Stimulated activated CD8-positive, alpha-beta memory T cell treated with anti-CD3 and anti-CD28 coated beads, Interleukin-7, amount 100 ng/mL, for 48 hours (primary cell): ENCODE data around the gene PPP2R5B.
"Not testable (repeated sequence)": the region's sequence is repeated elsewhere in the genome, so short reads cannot be mapped to it uniquely, and the experiment has no call there.

Experiments used
- DNase-seq, 2 donors: peaks; one replicate each; pipeline ENCODE4 v3.0.0-alpha.2; 2020; ENCODE audit warnings: low read depth in 1 of 2; ENCODE audit errors: extremely low read depth in 1 of 2

PPP2R5B gene

DNA sequence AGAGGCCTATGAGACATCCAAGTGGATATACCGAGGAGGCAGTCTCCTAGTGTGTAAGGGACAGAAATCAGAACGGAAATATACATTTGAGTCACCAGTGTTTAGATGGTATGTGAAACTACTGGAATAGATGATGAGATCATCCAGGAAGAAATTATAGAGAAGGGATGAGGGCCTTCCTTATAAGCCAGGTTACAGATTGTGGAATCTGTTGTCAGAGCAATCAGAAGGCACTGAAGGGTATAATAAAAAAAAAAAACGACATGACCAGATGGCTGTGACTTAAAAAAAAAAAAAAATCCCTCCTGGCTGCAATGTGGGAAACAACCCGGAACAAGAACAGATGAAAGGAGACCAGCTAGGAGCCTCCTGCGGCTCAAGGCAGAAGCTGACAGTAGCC lies 44.7 kb downstream of the PPP2R5B start:
- DNase-seq = no peak

DNA sequence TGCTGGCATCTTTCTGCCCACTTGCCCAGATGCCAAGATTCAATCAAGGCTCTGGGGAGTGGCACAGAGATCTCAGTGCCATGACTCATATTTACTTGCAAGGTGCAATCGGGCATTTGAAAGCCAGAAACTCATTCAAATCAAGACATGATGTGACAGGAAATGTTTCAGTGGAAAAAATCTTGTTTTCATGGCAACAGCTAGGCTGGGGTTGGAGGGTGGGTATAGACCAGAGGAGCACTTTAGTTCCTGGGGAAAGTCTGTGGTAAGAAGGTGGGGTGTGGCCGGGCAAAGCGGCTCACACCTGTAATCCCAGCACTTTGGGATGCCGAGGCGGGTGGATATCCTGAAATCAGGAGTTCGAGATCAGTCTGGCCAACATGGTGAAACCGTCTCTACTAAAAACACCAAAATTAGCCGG lies 46.3 kb downstream of the PPP2R5B start:
- DNase-seq = peak in 1 of 2 donors; percentile 23

DNA sequence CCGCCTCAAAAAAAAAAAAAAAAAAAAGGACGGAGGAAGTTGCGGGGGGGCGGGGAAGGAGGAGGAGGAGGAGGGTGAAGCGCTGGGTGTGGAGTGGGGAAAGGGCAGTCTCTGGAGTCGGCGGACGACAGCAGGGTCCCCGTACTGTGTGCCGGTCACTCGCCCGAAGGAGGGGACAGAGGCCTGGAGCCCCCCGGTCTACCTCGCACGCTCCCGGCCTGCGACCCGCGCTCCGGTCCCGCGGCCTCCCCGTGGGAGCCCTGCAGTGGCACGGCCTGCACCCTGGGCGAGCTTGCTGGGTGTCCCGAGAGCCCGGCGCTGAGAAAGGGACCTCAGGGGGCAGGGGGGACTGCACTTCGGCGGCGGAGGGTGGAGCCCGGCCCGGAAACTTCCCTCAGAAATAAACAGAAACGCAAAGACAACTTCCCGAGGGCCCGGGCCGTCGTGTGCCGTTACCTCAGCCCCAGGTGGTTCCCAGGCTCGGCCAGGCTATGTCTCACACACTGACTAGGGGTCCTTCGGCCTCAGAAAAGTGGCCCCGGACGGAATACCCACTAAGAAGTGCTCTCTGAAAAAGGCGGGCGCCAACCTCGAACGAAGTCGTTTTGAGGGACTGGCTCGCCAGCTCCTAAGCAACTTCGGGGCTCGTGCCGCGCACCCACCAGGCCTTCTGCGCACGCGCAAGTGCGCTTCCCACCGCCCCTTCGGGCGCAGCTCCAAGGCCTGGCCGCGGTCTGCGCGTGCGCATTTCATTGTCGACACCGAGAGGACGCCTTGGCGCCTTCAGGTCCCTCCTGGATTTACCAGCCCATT lies 47.1 kb downstream of the PPP2R5B start, which contains the start of gene MAJIN:
Gene MAJIN (minus strand): TSS at position 688 of the 813 bp plus-strand sequence. CDS start 12,703 bp downstream, outside the sequence.
- DNase-seq = peak; percentile 68 to 82

DNA sequence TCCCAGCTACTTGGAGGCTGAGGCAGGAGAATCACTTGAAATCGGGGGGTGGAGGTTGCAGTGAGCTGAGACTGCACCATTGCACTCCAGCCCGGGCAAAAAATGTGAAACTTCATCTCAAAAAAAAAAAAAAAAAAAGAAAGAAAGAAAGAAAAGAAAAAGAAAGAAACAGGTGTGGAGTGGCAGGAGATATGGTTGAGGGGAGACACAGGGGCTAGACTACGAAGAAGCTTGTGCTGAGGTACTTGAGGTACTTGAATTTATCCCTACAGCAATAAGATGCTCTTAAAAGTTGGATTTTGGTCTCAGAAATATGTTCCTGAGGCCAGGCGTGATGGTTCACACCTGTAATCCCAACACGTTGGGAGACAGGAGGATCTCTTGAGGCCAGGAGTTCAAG lies 49.6 kb downstream of the PPP2R5B start:
- no peak for DNase-seq

DNA sequence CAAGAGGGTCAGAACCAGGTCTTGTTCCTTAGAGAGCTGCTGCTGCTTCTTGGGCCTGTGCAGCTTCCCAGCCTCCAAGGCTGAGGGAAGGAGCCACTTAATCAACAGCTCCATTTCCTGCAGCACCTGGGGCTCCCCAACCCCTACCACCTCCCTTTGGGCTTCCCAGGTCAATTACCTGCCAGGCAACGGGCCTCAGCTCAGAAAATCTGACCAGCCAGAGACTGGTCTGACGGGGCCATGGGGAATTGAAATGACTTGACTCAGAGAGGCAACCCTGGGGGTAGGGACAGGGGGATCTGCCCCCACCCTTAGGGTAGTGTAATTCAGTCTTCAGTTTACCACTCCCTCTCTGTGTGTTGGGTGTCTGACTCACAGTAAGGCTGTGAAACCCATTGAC lies 52.2 kb downstream of the PPP2R5B start:
- DNase-seq = no peak

DNA sequence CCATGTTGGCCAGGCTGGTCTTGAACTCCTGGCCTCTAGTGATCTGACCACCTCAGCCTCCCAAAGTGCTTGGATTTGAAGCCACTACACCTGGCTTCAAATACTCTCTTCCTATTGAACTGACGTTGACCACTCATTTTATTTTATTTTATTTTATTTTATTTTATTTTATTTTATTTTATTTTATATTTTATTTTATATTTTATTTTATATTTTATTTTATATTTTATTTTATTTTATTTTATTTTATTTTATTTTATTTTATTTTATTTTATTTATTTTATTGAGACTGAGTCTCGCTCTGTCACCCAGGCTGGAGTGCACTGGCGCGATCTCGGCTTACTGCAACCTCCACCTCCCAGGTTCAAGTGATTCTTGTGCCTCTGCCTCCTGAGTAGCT lies 58.9 kb downstream of the PPP2R5B start:
- not testable (repeated sequence) for DNase-seq
